ENCODE measurements around the gene PLA2G2C. TPM values are rescaled to one million over a fixed set of nuclear protein-coding genes. Genes with fewer than 3 reads are reported as not detected.

Gene PLA2G2C
- polyA plus RNA-seq, 3 donors from 2014 or later, result not detected

DNA sequence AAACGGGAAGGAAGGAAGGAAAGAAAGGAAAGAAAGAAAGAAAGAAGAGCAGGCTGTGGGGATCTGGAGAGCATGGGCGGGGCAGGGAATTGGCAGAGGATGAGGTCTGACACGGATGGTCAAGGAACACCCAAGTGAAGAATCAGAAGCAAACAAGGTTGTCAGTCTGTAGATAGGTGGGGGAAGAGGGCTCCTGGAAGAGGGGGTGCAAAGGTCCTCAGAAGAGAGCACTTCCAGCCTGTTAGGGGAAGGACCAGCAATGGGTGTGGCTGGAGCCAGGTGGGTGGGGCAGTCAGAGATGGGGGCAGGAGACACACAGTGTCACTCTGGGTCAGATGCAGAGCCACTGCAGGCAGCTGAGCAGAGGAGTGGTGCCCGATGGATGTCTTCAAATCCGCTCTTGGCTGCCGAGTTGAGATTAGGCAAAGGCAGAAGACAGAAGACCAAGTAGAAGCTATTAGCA lies 11.0 kb upstream of the PLA2G2C start:
- DNase-seq, result no peak
- Mint-ChIP-seq H3K9me3 (no peaks in the 10 kb centered on the region), H3K36me3 (no peaks in the 10 kb centered on the region), H3K27me3 (ENCODE audit: low read depth in 3 of 3) (peaks cover 0 to 22% (median 0%) of the 10 kb centered on the region in 3 donors), H3K27ac (no peak overlapping the region), H3K4me1 (peaks cover 3 to 6% of the 10 kb centered on the region in 2 donors), H3K4me3 (peak overlapping the region in 1 of 5 donors; percentile 37)

DNA sequence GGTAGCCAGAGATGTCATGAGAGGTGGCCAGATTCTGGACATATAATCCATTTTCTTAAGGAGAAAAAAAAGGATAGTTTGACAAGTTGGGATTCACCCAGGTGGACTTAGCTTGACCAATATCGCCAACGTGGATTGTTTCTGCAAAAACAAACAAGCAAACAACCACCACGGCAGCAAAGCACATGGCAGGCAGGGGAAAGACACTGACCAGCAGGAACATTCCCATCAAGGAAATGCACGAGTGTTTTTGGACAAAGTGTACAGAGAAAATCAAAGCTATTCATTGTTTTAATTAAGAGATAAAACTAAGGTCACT lies 9.1 kb upstream of the PLA2G2C start:
- Mint-ChIP-seq H3K9me3 (no peaks in the 10 kb centered on the region), H3K4me1 (peaks cover 3 to 6% of the 10 kb centered on the region in 2 donors), H3K36me3 (no peaks in the 10 kb centered on the region), H3K27ac (no peak overlapping the region), H3K27me3 (ENCODE audit: low read depth in 3 of 3) (peaks cover 0 to 24% (median 0%) of the 10 kb centered on the region in 3 donors), H3K4me3 (no peak overlapping the region)
- no peak for DNase-seq

DNA sequence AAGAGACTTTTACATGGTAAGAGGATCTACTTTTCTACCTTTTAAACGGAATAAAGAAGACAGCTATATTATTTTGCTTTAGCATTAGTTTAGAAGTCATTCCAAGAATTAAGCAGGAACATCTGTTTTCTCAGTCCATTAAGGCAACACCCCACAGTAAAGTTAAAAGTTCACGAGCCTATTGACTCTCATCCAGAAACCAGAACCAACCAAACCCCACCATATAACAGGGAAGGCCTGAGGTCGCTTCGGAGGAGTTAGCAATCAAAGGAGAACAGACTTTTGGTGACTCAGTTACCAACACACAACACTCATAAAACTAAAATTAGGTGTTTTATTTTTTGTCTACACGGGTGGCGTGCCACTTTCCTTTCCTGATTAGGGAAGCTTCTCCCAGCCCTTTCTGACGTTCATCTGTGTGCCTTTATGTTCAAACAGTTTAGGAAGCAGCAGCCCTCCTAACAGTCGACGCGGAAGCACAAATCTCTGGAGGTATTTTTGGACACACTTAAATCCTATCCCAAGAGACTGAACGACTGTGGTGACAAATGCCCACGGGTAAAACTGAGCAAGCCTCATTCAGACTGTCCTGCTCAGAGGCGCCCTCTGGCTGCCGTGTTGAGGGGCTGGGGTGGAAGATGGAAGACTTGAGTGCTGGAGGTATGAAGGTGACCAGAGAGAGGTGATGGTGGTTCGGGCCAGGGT lies 8.6 kb upstream of the PLA2G2C start:
- peaks cover 3 to 6% of the 10 kb centered on the region in 2 donors for H3K4me1 Mint-ChIP-seq
- no peak overlapping the region for H3K4me3 Mint-ChIP-seq
- H3K27ac Mint-ChIP-seq, result no peak overlapping the region
- no peaks in the 10 kb centered on the region for H3K9me3 Mint-ChIP-seq
- H3K27me3 Mint-ChIP-seq (ENCODE audit: low read depth in 3 of 3), result peaks cover 0 to 27% (median 0%) of the 10 kb centered on the region in 3 donors
- DNase-seq, result peak; percentile 32 to 54 (median 46)
- H3K36me3 Mint-ChIP-seq, result no peaks in the 10 kb centered on the region

DNA sequence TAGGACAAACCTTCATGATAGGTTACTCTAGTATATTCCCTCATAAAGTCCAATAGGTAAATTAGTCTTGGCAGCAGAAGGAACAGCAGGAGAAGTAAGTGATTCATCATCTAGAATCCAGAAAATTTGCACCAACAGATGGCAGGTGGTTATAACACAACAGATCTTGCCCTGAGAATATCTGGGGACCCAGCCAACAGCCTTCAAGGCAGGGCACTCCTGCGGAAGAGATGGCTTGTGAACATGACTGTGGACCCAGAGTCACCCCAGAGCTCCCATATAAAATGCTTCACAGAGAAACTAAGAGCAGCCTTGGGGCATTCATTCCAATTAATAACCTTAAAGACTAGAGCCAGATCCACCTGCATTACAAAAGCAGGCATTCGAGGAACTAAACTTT lies 7.9 kb upstream of the PLA2G2C start:
- Mint-ChIP-seq H3K4me3 (no peak overlapping the region), H3K36me3 (peaks cover 0 to under 1% (median 0%) of the 10 kb centered on the region in 3 donors), H3K27ac (no peak overlapping the region), H3K4me1 (peaks cover 3 to 6% of the 10 kb centered on the region in 2 donors), H3K27me3 (ENCODE audit: low read depth in 3 of 3) (peaks cover 0 to 24% (median 0%) of the 10 kb centered on the region in 3 donors), H3K9me3 (no peaks in the 10 kb centered on the region)
- DNase-seq, result no peak

DNA sequence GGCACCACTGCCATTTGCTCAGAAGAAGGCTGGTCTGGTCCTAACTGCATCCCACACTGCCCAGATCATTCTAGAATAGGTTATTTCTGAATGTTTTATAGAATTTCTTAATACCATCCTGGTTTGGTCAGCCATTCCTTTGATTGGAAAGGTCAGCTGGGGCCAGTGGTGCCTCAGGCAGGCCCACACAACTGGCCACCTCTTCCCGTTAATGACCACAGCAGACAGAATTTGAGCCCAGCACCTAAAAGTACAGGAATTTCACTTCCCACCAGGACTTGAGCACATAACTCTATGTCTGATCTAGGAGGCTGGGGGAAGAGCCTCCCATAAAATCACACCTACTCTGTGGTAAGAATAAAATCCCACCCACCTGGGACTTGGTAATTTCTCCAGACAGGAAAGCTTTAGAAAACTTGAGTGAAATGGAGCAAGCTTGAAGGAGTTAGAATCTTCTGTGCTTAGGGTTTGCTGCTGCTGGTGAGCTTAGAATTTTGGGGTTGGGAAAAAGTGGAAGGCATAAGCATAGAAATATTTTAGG lies 6.6 kb upstream of the PLA2G2C start:
- Mint-ChIP-seq H3K27me3 (ENCODE audit: low read depth in 3 of 3) (peaks cover 0 to 22% (median 5%) of the 10 kb centered on the region in 3 donors), H3K4me3 (no peak overlapping the region), H3K36me3 (peaks cover 0 to 4% (median 0%) of the 10 kb centered on the region in 3 donors), H3K4me1 (peaks cover 10 to 19% of the 10 kb centered on the region in 2 donors), H3K9me3 (no peaks in the 10 kb centered on the region), H3K27ac (no peak overlapping the region)
- no peak for DNase-seq

DNA sequence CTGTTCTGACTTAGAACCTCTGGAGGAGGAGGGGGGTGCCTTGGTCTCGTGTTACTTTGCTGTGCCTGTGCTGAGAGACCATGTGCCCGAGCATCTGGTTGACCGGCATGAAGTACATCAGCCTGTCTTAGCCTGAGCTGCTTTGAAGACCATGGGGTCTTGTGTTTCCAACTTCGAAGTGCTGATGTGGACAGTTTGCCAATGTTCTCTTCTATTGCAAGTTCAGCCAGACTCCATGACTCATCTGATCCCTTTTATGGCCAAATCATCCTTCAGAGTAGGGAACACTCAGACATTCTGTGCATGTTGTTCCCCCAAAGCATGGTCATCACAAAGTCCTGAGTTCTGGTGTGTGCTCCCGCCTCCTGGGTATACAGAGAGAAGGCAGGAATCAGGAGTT lies 6.0 kb upstream of the PLA2G2C start:
- H3K36me3 Mint-ChIP-seq, result peaks cover 0 to 4% (median 0%) of the 10 kb centered on the region in 3 donors
- peaks cover 0 to 22% (median 5%) of the 10 kb centered on the region in 3 donors for H3K27me3 Mint-ChIP-seq (ENCODE audit: low read depth in 3 of 3)
- H3K4me1 Mint-ChIP-seq, result peaks cover 16 to 25% of the 10 kb centered on the region in 2 donors
- H3K9me3 Mint-ChIP-seq, result no peaks in the 10 kb centered on the region
- no peak overlapping the region for H3K27ac Mint-ChIP-seq
- no peak overlapping the region for H3K4me3 Mint-ChIP-seq
- no peak for DNase-seq

DNA sequence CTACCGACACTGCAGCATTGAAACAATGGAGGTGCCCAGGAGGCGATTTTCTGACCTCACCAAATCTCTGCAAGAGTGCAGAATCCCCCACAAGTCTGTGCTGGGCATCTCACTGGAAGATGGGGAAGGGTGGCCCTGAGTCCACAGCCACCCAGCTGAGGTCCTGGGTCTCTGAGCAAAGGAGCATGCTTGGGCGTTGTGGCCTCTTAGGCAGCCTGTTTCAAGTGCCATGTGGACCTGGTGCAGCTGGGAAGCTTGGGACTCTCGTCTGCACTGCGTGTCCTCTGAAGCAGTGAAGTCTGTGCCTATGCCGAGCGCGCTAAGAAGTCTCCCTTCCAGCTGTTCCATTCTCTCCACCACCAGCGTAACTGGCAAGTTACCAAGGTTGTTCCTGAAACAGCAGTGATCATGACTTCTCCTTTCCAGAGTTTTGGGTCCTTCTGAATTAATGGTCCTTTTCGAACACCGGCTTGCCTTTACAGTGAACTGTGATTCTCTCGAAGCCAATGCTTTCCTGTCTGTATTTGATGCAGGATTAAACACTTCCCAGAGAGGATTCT lies 5.0 kb upstream of the PLA2G2C start:
- Mint-ChIP-seq H3K27ac (no peak overlapping the region), H3K36me3 (peaks cover 0 to 4% (median 0%) of the 10 kb centered on the region in 3 donors), H3K9me3 (no peaks in the 10 kb centered on the region), H3K27me3 (ENCODE audit: low read depth in 3 of 3) (peaks cover 0 to 19% (median 5%) of the 10 kb centered on the region in 3 donors), H3K4me3 (no peak overlapping the region), H3K4me1 (peaks cover 26 to 35% of the 10 kb centered on the region in 2 donors)
- no peak for DNase-seq

DNA sequence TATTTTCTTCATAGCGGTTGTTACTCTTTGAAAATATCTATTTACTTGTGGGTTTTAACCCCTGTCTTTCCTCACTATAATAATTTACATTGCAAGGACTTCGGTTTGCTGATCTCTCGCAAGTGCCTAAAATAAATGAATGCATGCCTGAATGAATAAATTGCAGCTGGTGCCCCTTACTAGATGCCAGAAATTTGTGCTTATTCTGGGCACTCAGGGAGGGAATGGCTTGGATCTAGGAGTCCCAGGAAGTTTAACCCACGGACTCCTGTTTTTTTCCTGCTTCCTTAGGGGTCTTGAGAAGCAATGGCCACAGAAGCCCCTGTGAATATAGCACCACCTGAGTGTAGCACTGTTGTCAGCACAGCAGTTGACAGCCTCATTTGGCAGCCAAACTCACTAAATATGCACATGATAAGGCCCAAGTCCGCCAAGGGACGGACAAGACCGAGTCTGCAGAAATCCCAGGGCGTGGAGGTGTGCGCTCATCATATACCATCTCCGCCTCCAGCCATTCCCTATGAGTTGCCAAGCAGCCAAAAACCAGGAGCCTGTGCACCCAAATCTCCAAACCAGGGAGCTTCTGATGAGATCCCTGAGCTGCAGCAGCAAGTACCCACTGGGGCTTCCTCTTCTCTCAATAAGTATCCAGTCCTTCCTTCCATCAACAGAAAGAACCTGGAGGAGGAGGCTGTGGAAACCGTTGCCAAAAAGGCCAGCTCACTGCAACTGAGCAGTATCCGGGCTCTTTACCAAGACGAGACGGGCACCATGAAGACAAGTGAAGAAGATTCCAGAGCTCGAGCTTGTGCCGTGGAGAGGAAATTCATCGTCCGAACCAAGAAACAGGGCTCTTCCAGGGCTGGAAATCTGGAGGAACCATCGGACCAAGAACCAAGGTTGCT lies 4.2 kb upstream of the PLA2G2C start:
- peaks cover 0 to 4% (median 0%) of the 10 kb centered on the region in 3 donors for H3K36me3 Mint-ChIP-seq
- no peaks in the 10 kb centered on the region for H3K9me3 Mint-ChIP-seq
- peaks cover 1 to 21% (median 5%) of the 10 kb centered on the region in 3 donors for H3K27me3 Mint-ChIP-seq (ENCODE audit: low read depth in 3 of 3)
- DNase-seq, result no peak
- H3K27ac Mint-ChIP-seq, result peak overlapping the region in 2 of 6 donors; percentile 9 to 46
- peaks cover 30 to 40% of the 10 kb centered on the region in 2 donors for H3K4me1 Mint-ChIP-seq
- H3K4me3 Mint-ChIP-seq, result no peak overlapping the region

DNA sequence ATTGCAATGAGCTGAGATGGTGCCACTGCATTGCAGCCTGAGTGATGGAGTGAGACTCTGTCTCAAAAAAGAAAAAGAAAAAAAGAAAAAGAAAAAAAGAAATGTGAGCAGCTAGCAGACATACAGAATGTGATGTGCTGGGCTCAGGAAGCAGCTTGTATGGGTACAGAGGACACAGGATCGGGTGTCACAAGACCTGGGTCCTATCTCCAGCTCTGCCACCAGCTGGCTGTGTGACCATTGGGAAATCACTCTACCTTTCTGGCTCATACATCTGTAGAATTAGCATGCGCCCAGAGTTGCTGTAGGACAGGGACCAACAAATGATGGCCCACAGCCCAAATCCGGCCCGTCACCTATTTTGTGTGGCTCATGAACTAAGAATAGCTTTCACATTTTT lies 3.3 kb upstream of the PLA2G2C start:
- H3K9me3 Mint-ChIP-seq, result no peaks in the 10 kb centered on the region
- peaks cover 0 to 4% (median 0%) of the 10 kb centered on the region in 3 donors for H3K36me3 Mint-ChIP-seq
- DNase-seq, result no peak
- no peak overlapping the region for H3K27ac Mint-ChIP-seq
- no peak overlapping the region for H3K4me3 Mint-ChIP-seq
- peaks cover 6 to 24% (median 9%) of the 10 kb centered on the region in 3 donors for H3K27me3 Mint-ChIP-seq (ENCODE audit: low read depth in 3 of 3)
- H3K4me1 Mint-ChIP-seq, result peaks cover 35 to 42% of the 10 kb centered on the region in 2 donors

DNA sequence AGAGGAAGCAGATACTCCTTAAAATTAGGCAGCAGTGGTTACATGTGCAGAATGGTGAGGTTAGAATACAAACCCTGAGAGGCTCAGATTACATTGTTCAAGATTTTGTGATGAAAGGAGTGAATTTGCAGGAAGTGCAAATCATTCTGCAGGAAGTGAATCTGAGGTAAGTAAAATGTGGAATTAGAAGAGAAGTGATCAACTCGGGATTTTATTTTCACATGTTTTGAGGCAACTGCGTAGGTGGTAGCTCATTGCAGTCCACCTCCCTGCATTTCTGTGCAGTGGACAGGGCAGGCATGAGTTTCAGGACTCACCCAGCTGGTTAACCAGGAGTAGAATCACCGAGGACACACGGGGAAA lies 2.1 kb upstream of the PLA2G2C start:
- peak overlapping the region in 1 of 5 donors; percentile 83 for H3K4me3 Mint-ChIP-seq
- H3K27me3 Mint-ChIP-seq (ENCODE audit: low read depth in 3 of 3), result peaks cover 6 to 24% (median 10%) of the 10 kb centered on the region in 3 donors
- peak overlapping the region in 1 of 6 donors; percentile 86 for H3K27ac Mint-ChIP-seq

DNA sequence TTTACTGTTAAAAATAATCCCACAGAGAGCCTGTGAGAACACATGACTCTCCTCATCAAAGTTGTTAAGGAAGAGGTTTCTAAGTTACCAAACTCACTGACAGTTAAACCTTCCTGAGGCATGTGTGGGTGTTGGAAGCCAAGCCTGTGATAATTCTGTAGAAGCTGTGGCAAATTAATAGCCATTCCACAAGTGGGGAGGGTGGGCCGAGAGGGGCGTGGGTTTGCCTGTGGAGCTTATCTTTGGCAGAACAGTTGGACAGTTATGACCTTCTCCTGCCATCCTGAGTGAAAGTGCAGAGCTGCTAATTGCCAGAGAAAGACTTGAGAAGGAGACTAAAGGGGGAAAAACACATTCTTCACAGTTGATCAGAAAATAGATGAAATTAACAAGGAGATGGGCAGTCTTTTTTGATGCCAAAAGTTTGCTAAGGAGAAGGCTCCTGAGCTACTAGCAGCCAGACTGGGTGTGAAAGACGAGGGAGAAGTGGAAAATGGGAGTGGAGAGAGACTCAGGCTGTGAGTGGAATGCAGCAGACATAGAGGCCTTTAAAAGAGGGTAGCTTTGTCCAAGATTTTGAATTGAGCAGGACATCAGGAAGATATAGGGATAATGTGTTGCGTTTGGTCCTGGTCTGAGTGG lies 1.6 kb upstream of the PLA2G2C start:
- H3K4me3 Mint-ChIP-seq, result peak overlapping the region in 4 of 5 donors; percentile 28 to 89 (median 78)
- peaks cover 47 to 55% of the 10 kb centered on the region in 2 donors for H3K4me1 Mint-ChIP-seq
- peaks cover 0 to 4% (median 4%) of the 10 kb centered on the region in 3 donors for H3K36me3 Mint-ChIP-seq
- peaks cover 0 to 2% (median 0%) of the 10 kb centered on the region in 6 donors for H3K9me3 Mint-ChIP-seq
- H3K27ac Mint-ChIP-seq, result peak overlapping the region in 4 of 6 donors; percentile 36 to 93 (median 75)
- peak in 2 of 3 donors; percentile 10 to 19 for DNase-seq
- H3K27me3 Mint-ChIP-seq (ENCODE audit: low read depth in 3 of 3), result peaks cover 6 to 21% (median 10%) of the 10 kb centered on the region in 3 donors

More for the DNA sequence above, 2.1 kb upstream of the PLA2G2C start:
- H3K4me1 Mint-ChIP-seq, result peaks cover 46 to 54% of the 10 kb centered on the region in 2 donors
- DNase-seq, result no peak
- peaks cover 0 to 1% (median 0%) of the 10 kb centered on the region in 6 donors for H3K9me3 Mint-ChIP-seq
- peaks cover 0 to 4% (median 2%) of the 10 kb centered on the region in 3 donors for H3K36me3 Mint-ChIP-seq

DNA sequence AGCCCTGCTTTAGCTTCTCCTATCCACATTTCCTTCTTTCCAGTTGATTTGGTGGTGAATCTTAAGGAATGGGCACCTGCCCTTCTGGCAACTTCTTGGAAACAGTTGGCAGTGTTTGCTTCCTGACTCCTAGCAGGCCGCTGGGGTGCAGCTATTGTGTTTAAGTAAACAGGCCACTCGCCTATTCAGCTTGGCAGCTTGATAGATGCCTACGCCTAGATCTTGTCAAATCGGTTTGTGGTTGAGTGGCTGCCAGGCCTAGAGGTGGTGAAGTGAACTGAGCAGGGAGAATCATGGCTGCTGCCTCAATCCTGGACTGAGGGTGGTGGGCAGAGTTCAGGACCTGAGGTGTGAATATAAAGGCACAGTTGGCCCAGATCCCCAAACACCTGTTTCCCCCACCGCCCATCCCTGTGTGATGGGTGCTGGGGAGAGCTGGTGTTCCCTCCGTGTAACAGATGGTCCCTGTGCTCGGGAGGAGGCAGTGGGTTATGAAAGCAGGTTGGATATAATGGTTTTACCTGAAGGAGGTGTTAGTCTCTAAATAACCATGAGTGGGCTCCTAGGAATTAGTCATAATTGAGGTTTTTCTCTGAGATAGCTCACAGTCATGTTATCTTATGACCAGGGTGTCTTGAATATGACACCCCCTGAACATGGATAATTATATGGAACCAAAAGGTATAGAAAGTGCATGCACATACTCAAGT lies 940 bp upstream of the PLA2G2C start:
- peak in 2 of 3 donors; percentile 22 to 34 for DNase-seq
- Mint-ChIP-seq H3K9me3 (peaks cover 0 to 2% (median 0%) of the 10 kb centered on the region in 6 donors), H3K4me1 (peaks cover 47 to 55% of the 10 kb centered on the region in 2 donors), H3K36me3 (peaks cover 0 to 4% (median 4%) of the 10 kb centered on the region in 3 donors), H3K4me3 (peak overlapping the region; percentile 74 to 89 (median 83)), H3K27ac (peak overlapping the region; percentile 58 to 93 (median 83)), H3K27me3 (ENCODE audit: low read depth in 3 of 3) (peaks cover 6 to 15% (median 10%) of the 10 kb centered on the region in 3 donors)

All from immature natural killer cell (primary cell).